Mammary epithelial cell (primary cell): ENCODE results near the gene CTNNA1.

Source experiments
- EZH2 ChIP-seq: IDR thresholded peaks from 2 replicates; pipeline ENCODE4 v1.6.1; 2012; ENCODE audit warnings: low read length, inconsistent platforms, borderline replicate concordance
- TF ChIP-seq, protein P1 (sequence below), 2 donors: IDR thresholded peaks in 1 of 2; conservative IDR thresholded peaks in 1 of 2; 2 replicates each; pipeline ENCODE4 v1.5.1; 2011 to 2012; ENCODE audit warnings: inconsistent platforms in 2 of 2, low read length in 2 of 2, mild to moderate bottlenecking in 2 of 2, control low read depth in 1 of 2, low read depth in 1 of 2; ENCODE audit not compliant: insufficient read depth in 1 of 2; ENCODE audit errors: extremely low read depth in 1 of 2

DNA sequence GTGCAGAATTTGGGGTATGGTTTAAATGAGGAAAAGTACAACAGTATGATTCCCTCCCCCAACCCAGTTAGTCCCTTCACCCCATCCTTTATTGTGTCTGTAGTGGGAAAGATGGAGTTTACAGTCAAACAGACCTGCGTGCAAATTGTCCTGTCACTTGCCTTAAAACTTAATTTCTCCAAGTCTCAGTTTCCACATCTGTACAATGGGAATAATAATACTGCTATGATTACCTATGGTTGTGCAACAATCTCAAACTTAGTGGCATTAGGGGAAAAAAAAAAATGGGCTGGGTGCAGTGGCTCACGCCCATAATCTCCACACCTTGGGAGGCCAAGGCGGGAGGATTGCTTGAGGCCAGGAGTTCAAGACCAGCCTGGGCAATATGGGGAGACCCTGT is 35.8 kb upstream of the CTNNA1 start:
- TF ChIP-seq, protein P1, sequence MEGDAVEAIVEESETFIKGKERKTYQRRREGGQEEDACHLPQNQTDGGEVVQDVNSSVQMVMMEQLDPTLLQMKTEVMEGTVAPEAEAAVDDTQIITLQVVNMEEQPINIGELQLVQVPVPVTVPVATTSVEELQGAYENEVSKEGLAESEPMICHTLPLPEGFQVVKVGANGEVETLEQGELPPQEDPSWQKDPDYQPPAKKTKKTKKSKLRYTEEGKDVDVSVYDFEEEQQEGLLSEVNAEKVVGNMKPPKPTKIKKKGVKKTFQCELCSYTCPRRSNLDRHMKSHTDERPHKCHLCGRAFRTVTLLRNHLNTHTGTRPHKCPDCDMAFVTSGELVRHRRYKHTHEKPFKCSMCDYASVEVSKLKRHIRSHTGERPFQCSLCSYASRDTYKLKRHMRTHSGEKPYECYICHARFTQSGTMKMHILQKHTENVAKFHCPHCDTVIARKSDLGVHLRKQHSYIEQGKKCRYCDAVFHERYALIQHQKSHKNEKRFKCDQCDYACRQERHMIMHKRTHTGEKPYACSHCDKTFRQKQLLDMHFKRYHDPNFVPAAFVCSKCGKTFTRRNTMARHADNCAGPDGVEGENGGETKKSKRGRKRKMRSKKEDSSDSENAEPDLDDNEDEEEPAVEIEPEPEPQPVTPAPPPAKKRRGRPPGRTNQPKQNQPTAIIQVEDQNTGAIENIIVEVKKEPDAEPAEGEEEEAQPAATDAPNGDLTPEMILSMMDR (conservative IDR thresholded peaks at IDR 0.05 in 1 of 2, IDR thresholded peaks at IDR 0.05 in 1 of 2; ENCODE audit: extremely low read depth in 1 of 2, insufficient read depth in 1 of 2, low read depth in 1 of 2, low read length in 2 of 2) = no peak
- TF ChIP-seq EZH2 = no peak
